Hematopoietic multipotent progenitor cell treated with erythropoietin and hydrocortisone succinate and interleukin-3 and kit ligand, for 8 days (in vitro differentiated cells): ENCODE data around the gene NBAS.

Experiments
- DNase-seq: peaks from one replicate; pipeline ENCODE4 v3.0.0-alpha.2; 2015

The NBAS gene

GRCh38 chr2:15158532-15158931 is 402.6 kb downstream of the NBAS start:
- DNase-seq = no peak

- DNase-seq = no peak
Observed at GRCh38 chr2:15158100-15158499, 403.0 kb downstream of the NBAS start.

- DNase-seq = no peak
Observed at GRCh38 chr2:15155959-15156574, 405.1 kb downstream of the NBAS start.

- DNase-seq = no peak
Observed at GRCh38 chr2:15154297-15154696, 406.8 kb downstream of the NBAS start.

GRCh38 chr2:15152382-15152781 is 408.8 kb downstream of the NBAS start:
- no peak for DNase-seq

- DNase-seq = no peak
Observed at GRCh38 chr2:15149063-15149462, 412.1 kb downstream of the NBAS start.

- no peak for DNase-seq
Observed at GRCh38 chr2:15147591-15147990, 413.5 kb downstream of the NBAS start.

- DNase-seq = no peak
Observed at GRCh38 chr2:15146960-15147359, 414.2 kb downstream of the NBAS start.

- DNase-seq = no peak
Observed at GRCh38 chr2:15145919-15146318, 415.2 kb downstream of the NBAS start.

GRCh38 chr2:15145046-15145817 is 415.9 kb downstream of the NBAS start:
- no peak for DNase-seq

GRCh38 chr2:15142069-15142689 is 419.0 kb downstream of the NBAS start:
- peak; percentile 5 for DNase-seq

- no peak for DNase-seq
Observed at GRCh38 chr2:15141211-15141610, 419.9 kb downstream of the NBAS start.

GRCh38 chr2:15136639-15137038 is 424.5 kb downstream of the NBAS start:
- no peak for DNase-seq

GRCh38 chr2:15134957-15135356 is 426.2 kb downstream of the NBAS start:
- DNase-seq = no peak

- no peak for DNase-seq
Observed at GRCh38 chr2:15133461-15133860, 427.7 kb downstream of the NBAS start.

- no peak for DNase-seq
Observed at GRCh38 chr2:15128846-15129245, 432.3 kb downstream of the NBAS start.

GRCh38 chr2:15127876-15128275 is 433.3 kb downstream of the NBAS start:
- no peak for DNase-seq

GRCh38 chr2:15127301-15127700 is 433.8 kb downstream of the NBAS start:
- no peak for DNase-seq

GRCh38 chr2:15126373-15126772 is 434.8 kb downstream of the NBAS start:
- DNase-seq = no peak

GRCh38 chr2:15122915-15123314 is 438.2 kb downstream of the NBAS start:
- DNase-seq = no peak

GRCh38 chr2:15120631-15121030 is 440.5 kb downstream of the NBAS start:
- no peak for DNase-seq

- no peak for DNase-seq
Observed at GRCh38 chr2:15119722-15120175, 441.4 kb downstream of the NBAS start.

- DNase-seq = no peak
Observed at GRCh38 chr2:15117409-15118050, 443.6 kb downstream of the NBAS start.
